Left lung (tissue), 10 donors: ENCODE measurements around the gene TLK2. TPM values are rescaled to one million over a fixed set of nuclear protein-coding genes. Genes with fewer than 3 reads are reported as not detected.
A peak's percentile ranks its signal among the peaks of the same experiment; 100 is the strongest.

Source experiments
- ATAC-seq: fragments of 200-7000 bp; cut with Tn5 transposase; one replicate; pipeline ENCODE4 v1.9.1; 2020; ENCODE audit warnings: moderate library complexity
- DNase-seq, 4 donors: peaks; one replicate each; pipeline ENCODE4 v3.0.0-alpha.2; 2013 to 2020
- H3K27ac ChIP-seq, 2 donors: fragments of 200-600 bp; sonication (generic) in 1 of 2; one replicate each; pipeline versions ENCODE4 v1.5.0 to v1.8.0; 2020 to 2021
- H3K27me3 ChIP-seq, 2 donors: fragments of 200-600 bp; sonication (generic) in 1 of 2; one replicate each; pipeline versions ENCODE4 v1.5.0 to v1.8.0; 2020 to 2021
- H3K36me3 ChIP-seq, 2 donors: fragments of 200-600 bp; sonication (generic) in 1 of 2; one replicate each; pipeline versions ENCODE4 v1.5.0 to v1.8.0; 2020 to 2021
- H3K4me1 ChIP-seq, 2 donors: fragments of 200-600 bp; one replicate each; pipeline ENCODE4 v1.8.0; 2021
- H3K4me3 ChIP-seq, 2 donors: fragments of 200-600 bp; sonication (generic) in 1 of 2; one replicate each; pipeline versions ENCODE4 v1.5.0 to v1.8.0; 2020 to 2021; ENCODE audit warnings: mild to moderate bottlenecking in 1 of 2
- H3K9me3 ChIP-seq, 2 donors: fragments of 200-600 bp; sonication (generic) in 1 of 2; one replicate each; pipeline versions ENCODE4 v1.5.0 to v1.8.0; 2020 to 2021
- CTCF ChIP-seq, 2 donors: fragments of 200-600 bp; sonication (generic) in 1 of 2; IDR thresholded peaks; one replicate each; pipeline versions ENCODE4 v1.5.0 to v1.8.0; 2021; ENCODE audit warnings: antibody characterized with exemption in 2 of 2
- intact Hi-C, 2 donors: fragments of 100-400 bp; cut with DNase I; formaldehyde crosslinking; loops; one replicate each; pipeline versions ENCODE4 v1.11.2 to v1.14.2; 2022
- polyA plus RNA-seq, 6 donors: library from polyadenylated mRNA; unstranded; fragments of 120-200 nt; gene quantifications; one replicate each; pipeline ENCODE4 v1.2.1, GENCODE V29; 2013; ENCODE audit not compliant: insufficient read length in 6 of 6
- total RNA-seq, 2 donors: library from RNA; stranded (reverse); fragmentation: NEBNext Ultra II Directional; extraction: Animal tissue kit (Norgen Biotek cat#: 25700); gene quantifications; one replicate each; pipeline ENCODE4 v1.2.1, GENCODE V29; 2021
- donor health status: DM: no; HTN: yes; CAD: no.
- donor health status: DM: no; HTN: no; CAD: no.

TLK2 gene
- total and polyA plus RNA-seq, 8 donors: 32.2 to 75.0 (median 69.1) TPM

GRCh38 chr17:62653002-62653825 is 174.6 kb downstream of the TLK2 start:
- H3K9me3 ChIP-seq: no peaks in the 10 kb centered on the region
- TF ChIP-seq CTCF (IDR thresholded peaks at IDR 0.05): no peak
- peak; percentile 80 for ATAC-seq
- H3K4me3 ChIP-seq: peak overlapping the region; percentile 46 to 48
- no peaks in the 10 kb centered on the region for H3K36me3 ChIP-seq
- peaks cover 21 to 36% of the 10 kb centered on the region in 2 donors for H3K4me1 ChIP-seq
- peaks cover 0 to 5% of the 10 kb centered on the region in 2 donors for H3K27me3 ChIP-seq
- peak; percentile 47 to 90 (median 74) for DNase-seq
- peak overlapping the region; percentile 77 to 81 for H3K27ac ChIP-seq
- intact Hi-C loops: no loop called here

- DNase-seq: peak; percentile 59 to 81 (median 74)
- no peak overlapping the region for H3K4me3 ChIP-seq
- intact Hi-C loops: no loop called here
- peaks cover 0 to 5% of the 10 kb centered on the region in 2 donors for H3K27me3 ChIP-seq
- H3K4me1 ChIP-seq: peaks cover 17 to 32% of the 10 kb centered on the region in 2 donors
- peak overlapping the region; percentile 35 to 53 for H3K27ac ChIP-seq
- no peaks in the 10 kb centered on the region for H3K36me3 ChIP-seq
- no peaks in the 10 kb centered on the region for H3K9me3 ChIP-seq
- peak; percentile 30 for ATAC-seq
- TF ChIP-seq CTCF (IDR thresholded peaks at IDR 0.05): no peak
Observed at GRCh38 chr17:62653826-62654761, 175.5 kb downstream of the TLK2 start.

DNA sequence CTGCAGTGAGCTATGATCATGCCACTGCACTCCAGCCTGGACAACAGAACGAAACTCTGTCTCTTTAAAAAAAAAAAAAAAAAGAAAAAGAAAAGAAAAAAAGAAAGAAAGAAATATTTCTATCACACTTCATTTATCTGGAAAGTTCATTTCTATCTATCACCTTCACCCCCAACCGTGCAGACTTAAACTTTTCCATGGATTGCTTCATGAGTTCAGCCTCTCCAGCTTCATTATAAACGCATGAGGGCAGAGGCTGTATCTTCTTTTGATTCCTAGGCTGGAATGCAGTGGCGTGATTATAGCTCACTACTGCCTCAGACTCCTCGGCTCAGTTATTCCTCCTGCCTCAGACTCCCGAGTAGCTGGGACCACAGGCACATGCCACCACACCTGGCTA is 177.0 kb downstream of the TLK2 start:
- no peak overlapping the region for H3K4me3 ChIP-seq
- peaks cover 0 to 6% of the 10 kb centered on the region in 2 donors for H3K9me3 ChIP-seq
- no peak overlapping the region for H3K27ac ChIP-seq
- no peak for TF ChIP-seq CTCF (IDR thresholded peaks at IDR 0.05)
- H3K4me1 ChIP-seq: peaks cover 15 to 32% of the 10 kb centered on the region in 2 donors
- ATAC-seq: no peak
- intact Hi-C loops: no loop called here
- peaks cover 0 to 5% of the 10 kb centered on the region in 2 donors for H3K27me3 ChIP-seq
- no peaks in the 10 kb centered on the region for H3K36me3 ChIP-seq
- DNase-seq: peak in 2 of 4 donors; percentile 11 to 32

DNA sequence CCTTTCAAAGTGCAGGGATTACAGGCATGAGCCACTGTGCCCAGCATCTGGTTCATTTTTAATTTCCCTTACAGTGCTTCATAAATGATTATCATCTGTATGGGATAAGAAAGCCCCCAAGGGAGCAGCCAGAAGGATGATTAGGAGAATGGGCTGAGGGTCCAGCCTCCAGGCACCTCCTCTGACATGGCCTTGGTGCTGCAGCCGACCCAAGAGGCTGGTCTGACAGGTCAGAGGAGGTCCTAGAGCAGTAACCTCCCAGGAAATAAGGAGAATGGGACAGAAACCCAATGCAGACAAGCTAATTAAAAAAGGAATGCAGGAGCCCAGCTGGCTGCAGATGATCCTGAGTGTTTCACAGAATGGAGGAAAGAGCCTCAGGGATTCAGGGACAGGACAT is 177.8 kb downstream of the TLK2 start:
- no peak overlapping the region for H3K27ac ChIP-seq
- no peak for DNase-seq

More for the DNA sequence above, 177.8 kb downstream of the TLK2 start:
- intact Hi-C loops: no loop called here
- no peaks in the 10 kb centered on the region for H3K36me3 ChIP-seq
- ATAC-seq: no peak
- no peak overlapping the region for H3K4me3 ChIP-seq
- peaks cover 15 to 29% of the 10 kb centered on the region in 2 donors for H3K4me1 ChIP-seq
- no peak for TF ChIP-seq CTCF (IDR thresholded peaks at IDR 0.05)
- H3K27me3 ChIP-seq: peaks cover 0 to 5% of the 10 kb centered on the region in 2 donors
- H3K9me3 ChIP-seq: peaks cover 0 to 11% of the 10 kb centered on the region in 2 donors
